T-cell (primary cell): Measurements from ENCODE around the gene EOLA1. TPM values are rescaled to one million over a fixed set of nuclear protein-coding genes. Genes with fewer than 3 reads are reported as not detected.
"Not testable (repeated sequence)": the region's sequence is repeated elsewhere in the genome, so short reads cannot be mapped to it uniquely, and the experiment has no call there.

Experiments used
- ATAC-seq, 4 experiments: fragments of 200-7000 bp in 3 of 4; fragments of 150-1000 bp in 1 of 4; cut with Tn5 transposase; replicated peaks in 1 of 4; 1 replicate in 3 of 4; 2 replicates in 1 of 4; pipeline ENCODE4 v1.10.0; 2021; ENCODE audit warnings: moderate library complexity in 3 of 4, mild to moderate bottlenecking in 2 of 4, moderate number of reproducible peaks in 1 of 4
- CTCF ChIA-PET, 2 donors: fragments of 300-600 bp; sonication (Branson Sonifier 250); formaldehyde crosslinking; loops; one replicate each; lab custom pipeline; 2022; ENCODE audit warnings: antibody characterized with exemption in 2 of 2; lab: Charles Lee
- POLR2A ChIA-PET, 2 donors: fragments of 300-600 bp; sonication (Branson Sonifier 250); formaldehyde crosslinking; loops; one replicate each; lab custom pipeline; 2022; ENCODE audit warnings: antibody characterized with exemption in 2 of 2; lab: Charles Lee
- DNase-seq, 35 experiments: peaks; one replicate each; pipeline versions ENCODE4 v3.0.0 to v3.0.0-alpha.2; 2013 to 2023
- H3K27ac ChIP-seq: one replicate; pipeline ENCODE4 v1.5.1; 2013; ENCODE audit warnings: low read length
- H3K27me3 ChIP-seq, 2 experiments: replicated peaks in 1 of 2; 1 replicate in 1 of 2; 2 replicates in 1 of 2; pipeline versions ENCODE4 v1.6.1 to v1.7.0; 2013; ENCODE audit warnings: low read length in 1 of 2, mixed read lengths in 1 of 2; ENCODE audit not compliant: control insufficient read depth in 2 of 2, insufficient read depth in 2 of 2; ENCODE audit errors: extremely low read depth in 1 of 2
- H3K36me3 ChIP-seq, 2 donors: 1 replicate in 1 of 2; 2 replicates in 1 of 2; pipeline versions ENCODE4 v1.6.1 to v1.7.0; 2013; ENCODE audit warnings: low read length in 1 of 2; ENCODE audit not compliant: control insufficient read depth in 2 of 2, insufficient read depth in 1 of 2; ENCODE audit errors: extremely low read depth in 1 of 2
- H3K4me1 ChIP-seq, 2 experiments: 1 replicate in 1 of 2; 2 replicates in 1 of 2; pipeline versions ENCODE4 v1.6.1 to v1.7.0; 2013; ENCODE audit warnings: low read length in 2 of 2, mixed read lengths in 1 of 2; ENCODE audit not compliant: insufficient read depth in 2 of 2, control insufficient read depth in 1 of 2; ENCODE audit errors: extremely low read depth in 1 of 2
- H3K4me3 ChIP-seq, 2 donors: 1 replicate in 1 of 2; 2 replicates in 1 of 2; pipeline versions ENCODE4 v1.5.1 to v1.7.0; 2013; ENCODE audit warnings: mild to moderate bottlenecking in 2 of 2, low read length in 1 of 2, moderate library complexity in 1 of 2; ENCODE audit not compliant: control insufficient read depth in 1 of 2; ENCODE audit errors: extremely low read depth in 1 of 2
- H3K9me3 ChIP-seq: 2 replicates; pipeline ENCODE4 v1.7.0; 2013
- H3K27ac Mint-ChIP-seq, 2 donors: one replicate each; pipeline ENCODE4 v1.8.0; 2020 to 2021; ENCODE audit warnings: mild to moderate bottlenecking in 2 of 2, mixed read lengths in 2 of 2
- H3K27me3 Mint-ChIP-seq, 2 donors: one replicate each; pipeline ENCODE4 v1.8.0; 2021 to 2022; ENCODE audit warnings: mixed read lengths in 2 of 2
- H3K36me3 Mint-ChIP-seq: one replicate; pipeline ENCODE4 v1.8.0; 2021; ENCODE audit warnings: mixed read lengths
- H3K4me1 Mint-ChIP-seq, 3 donors: one replicate each; pipeline ENCODE4 v1.8.0; 2020 to 2022; ENCODE audit warnings: mixed read lengths in 3 of 3, mild to moderate bottlenecking in 1 of 3
- H3K4me3 Mint-ChIP-seq, 3 donors: one replicate each; pipeline ENCODE4 v1.8.0; 2020 to 2022; ENCODE audit warnings: mild to moderate bottlenecking in 3 of 3, mixed read lengths in 3 of 3, moderate library complexity in 3 of 3
- H3K9me3 Mint-ChIP-seq, 3 donors: one replicate each; pipeline ENCODE4 v1.8.0; 2020 to 2022; ENCODE audit warnings: mixed read lengths in 3 of 3
- WGBS: methylation state at CpG from one replicate; pipeline ENCODE4 v1.1.5; 2013; ENCODE audit warnings: missing lambda C conversion rate; ENCODE audit not compliant: insufficient coverage; 5-methylcytosine and 5-hydroxymethylcytosine counted together
- total RNA-seq, 35 experiments: library from RNA in 6 of 35; stranded (reverse) in 6 of 35; fragments of 120-200 nt in 1 of 35; gene quantifications; one replicate each; pipeline versions ENCODE4 v1.2.1 to v1.2.4 and lab custom pipeline; 2013 to 2026

EOLA1 gene
- total RNA-seq, 5 donors from 2014 or later (not counting 1 experiment from before 2014, with no cell fraction given), result 24.1 to 79.0 (median 39.4) TPM

GRCh38 chrX:149516604-149517003 lies 24.2 kb upstream of the EOLA1 start:
- Mint-ChIP-seq H3K9me3 (no peaks in the 10 kb centered on the region), H3K4me3 (no peak overlapping the region), H3K27me3 (peaks cover 0 to 20% of the 10 kb centered on the region in 2 donors), H3K4me1 (peaks cover 24 to 51% (median 27%) of the 10 kb centered on the region in 3 donors), H3K36me3 (peaks cover 3% of the 10 kb centered on the region), H3K27ac (no peak overlapping the region)
- Histone ChIP-seq H3K27ac (no peak overlapping the region), H3K27me3 (no peaks in the 10 kb centered on the region), H3K4me1 (peaks cover 5 to 44% of the 10 kb centered on the region in 2 experiments), H3K9me3 (no peaks in the 10 kb centered on the region), H3K4me3 (no peak overlapping the region), H3K36me3 (no peaks in the 10 kb centered on the region)
- CTCF ChIA-PET, result interaction anchor here (0.6 kb wide), 2 partner anchors 13 to 423 kb away, joined by 3 to 5 read pairs; no protein-coding TSS in a partner anchor
- POLR2A ChIA-PET, result interaction anchor here in 1 of 2 donors (0.8 kb wide), 1 partner anchor 24 kb away, joined by 3 read pairs; no protein-coding TSS in a partner anchor
- ATAC-seq (no peak), DNase-seq (no peak)
- WGBS, result no CpG with 5 or more reads among the region's 2 CpGs

- CTCF ChIA-PET, result interaction anchor here in 1 of 2 donors (0.6 kb wide), 1 partner anchor 13 kb away, joined by 3 read pairs; no protein-coding TSS in a partner anchor
- POLR2A ChIA-PET, result interaction anchor here in 1 of 2 donors (1.0 kb wide), 1 partner anchor 24 kb away, joined by 6 read pairs; no protein-coding TSS in a partner anchor
- no peak overlapping the region for H3K27ac Mint-ChIP-seq
- Histone ChIP-seq H3K36me3 (no peaks in the 10 kb centered on the region), H3K9me3 (no peaks in the 10 kb centered on the region), H3K27ac (no peak overlapping the region), H3K27me3 (no peaks in the 10 kb centered on the region), H3K4me3 (no peak overlapping the region), H3K4me1 (peaks cover 9 to 47% of the 10 kb centered on the region in 2 experiments)
- DNase-seq (no peak), ATAC-seq (no peak)
- H3K4me1 Mint-ChIP-seq, result peaks cover 29 to 54% (median 30%) of the 10 kb centered on the region in 3 donors
- H3K27me3 Mint-ChIP-seq, result peaks cover 0 to 20% of the 10 kb centered on the region in 2 donors
- H3K9me3 Mint-ChIP-seq, result no peaks in the 10 kb centered on the region
- H3K36me3 Mint-ChIP-seq, result peaks cover 3% of the 10 kb centered on the region
- WGBS, result no CpG with 5 or more reads among the region's 1 CpG
- H3K4me3 Mint-ChIP-seq, result no peak overlapping the region
These were observed 23.5 kb upstream of the EOLA1 start for GRCh38 chrX:149517308-149517707.

DNA sequence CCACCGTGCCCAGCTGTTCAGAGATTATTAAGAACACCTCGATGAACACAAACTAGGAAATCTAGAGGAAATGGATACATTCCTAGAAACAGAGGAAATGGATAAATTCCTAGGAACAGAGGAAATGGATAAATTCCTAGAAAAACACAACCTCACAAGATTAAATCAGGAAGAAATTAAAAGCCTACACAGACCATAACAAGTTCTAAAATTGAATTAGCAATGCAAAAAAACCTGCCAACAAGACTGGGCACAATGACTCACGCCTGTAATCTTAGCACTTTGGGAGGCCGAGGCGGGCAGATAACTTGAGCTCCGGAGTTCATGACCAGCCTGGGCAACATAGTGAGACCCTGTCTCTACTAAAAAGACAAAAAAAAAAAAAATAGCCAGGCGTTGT lies 22.6 kb upstream of the EOLA1 start:
- H3K9me3 ChIP-seq, result no peaks in the 10 kb centered on the region
- H3K4me1 ChIP-seq, result peaks cover 10 to 47% of the 10 kb centered on the region in 2 experiments
- no CpG with 5 or more reads among the region's 7 CpGs for WGBS
- Mint-ChIP-seq H3K4me1 (peaks cover 31 to 58% (median 35%) of the 10 kb centered on the region in 3 donors), H3K4me3 (no peak overlapping the region), H3K9me3 (no peaks in the 10 kb centered on the region), H3K36me3 (peaks cover 3% of the 10 kb centered on the region), H3K27ac (no peak overlapping the region), H3K27me3 (peaks cover 0 to 18% of the 10 kb centered on the region in 2 donors)
- ChIA-PET CTCF (interaction anchor here in 1 of 2 donors (0.6 kb wide), 1 partner anchor 159 kb away, joined by 3 read pairs; no protein-coding TSS in a partner anchor), POLR2A (interaction anchor here in 1 of 2 donors (0.9 to 1.0 kb wide), 2 partner anchors 17 to 23 kb away, joined by 3 to 6 read pairs; no protein-coding TSS in a partner anchor)
- no peaks in the 10 kb centered on the region for H3K27me3 ChIP-seq
- H3K27ac ChIP-seq, result no peak overlapping the region
- ATAC-seq (no peak), DNase-seq (no peak)
- no peak overlapping the region for H3K4me3 ChIP-seq
- no peaks in the 10 kb centered on the region for H3K36me3 ChIP-seq

GRCh38 chrX:149520636-149521277 lies 20.1 kb upstream of the EOLA1 start:
- H3K36me3 Mint-ChIP-seq, H3K27me3 ChIP-seq, H3K36me3 ChIP-seq, H3K9me3 Mint-ChIP-seq, DNase-seq, H3K4me3 ChIP-seq, H3K9me3 ChIP-seq, ATAC-seq: not testable (repeated sequence)
- H3K4me1 Mint-ChIP-seq, result peaks cover 32 to 54% (median 40%) of the 10 kb centered on the region in 3 donors
- peak overlapping the region in 1 of 2 donors; percentile 89 for H3K27ac Mint-ChIP-seq
- H3K27me3 Mint-ChIP-seq, result peaks cover 0 to 15% of the 10 kb centered on the region in 2 donors
- no CpG with 5 or more reads among the region's 3 CpGs for WGBS
- ChIA-PET CTCF (interaction anchor here in 1 of 2 donors (0.6 to 1.0 kb wide), 2 partner anchors 9 to 15 kb away, joined by 3 to 4 read pairs; partner anchors contain the start of gene IDS), POLR2A (interaction anchor here (1.0 to 2.3 kb wide), 5 partner anchors 8 to 21 kb away, joined by 3 to 16 read pairs (median 5); partner anchors contain the start of gene EOLA1 (in 2 of the 2))
- peak overlapping the region in 2 of 3 donors; percentile 29 to 73 for H3K4me3 Mint-ChIP-seq
- Histone ChIP-seq H3K4me1 (peaks cover 5 to 43% of the 10 kb centered on the region in 2 experiments), H3K27ac (peak overlapping the region; percentile 69)

- Mint-ChIP-seq H3K9me3 (no peaks in the 10 kb centered on the region), H3K27ac (peak overlapping the region; percentile 66 to 89), H3K36me3 (peaks cover 3% of the 10 kb centered on the region), H3K4me1 (peaks cover 29 to 57% (median 42%) of the 10 kb centered on the region in 3 donors), H3K27me3 (peaks cover 0 to 11% of the 10 kb centered on the region in 2 donors), H3K4me3 (peak overlapping the region in 2 of 3 donors; percentile 29 to 73)
- ChIA-PET POLR2A (interaction anchor here (1.0 to 2.3 kb wide), 6 partner anchors 9 to 21 kb away, joined by 3 to 16 read pairs (median 6); partner anchors contain the start of gene EOLA1 (in 2 of the 2)), CTCF (interaction anchor here in 1 of 2 donors (1.0 to 1.2 kb wide), 2 partner anchors 8 to 16 kb away, joined by 3 to 4 read pairs; partner anchors contain the start of gene IDS)
- H3K27ac ChIP-seq, result peak overlapping the region; percentile 69
- H3K4me1 ChIP-seq, result peaks cover 5 to 45% of the 10 kb centered on the region in 2 experiments
- H3K9me3 ChIP-seq, result no peaks in the 10 kb centered on the region
- no peak overlapping the region for H3K4me3 ChIP-seq
- no peaks in the 10 kb centered on the region for H3K27me3 ChIP-seq
- DNase-seq (peak in 14 of 35 experiments; percentile 6 to 64 (median 18)), ATAC-seq (peak in 3 of 4 experiments; percentile 18 to 46 (median 23))
- no peaks in the 10 kb centered on the region for H3K36me3 ChIP-seq
- no CpG with 5 or more reads among the region's 9 CpGs for WGBS
These were observed 19.4 kb upstream of the EOLA1 start for GRCh38 chrX:149521438-149521837.

GRCh38 chrX:149522916-149523315 lies 17.9 kb upstream of the EOLA1 start:
- no peaks in the 10 kb centered on the region for H3K36me3 Mint-ChIP-seq
- H3K9me3 ChIP-seq, result no peaks in the 10 kb centered on the region
- H3K4me1 ChIP-seq, result peaks cover 5 to 51% of the 10 kb centered on the region in 2 experiments
- H3K4me1 Mint-ChIP-seq, result peaks cover 29 to 62% (median 48%) of the 10 kb centered on the region in 3 donors
- ChIA-PET CTCF (interaction anchor here (0.5 to 1.2 kb wide), 4 partner anchors 11 to 32 kb away, joined by 3 to 5 read pairs (median 3); no protein-coding TSS in a partner anchor), POLR2A (interaction anchor here (1.3 to 1.6 kb wide), 2 partner anchors 18 to 19 kb away, joined by 4 to 5 read pairs; partner anchors contain the start of gene IDS (in 1 of the 2))
- peak overlapping the region in 1 of 2 donors; percentile 61 for H3K27ac Mint-ChIP-seq
- peaks cover 0 to 5% of the 10 kb centered on the region in 2 donors for H3K27me3 Mint-ChIP-seq
- H3K4me3 ChIP-seq, result no peak overlapping the region
- no peak overlapping the region for H3K27ac ChIP-seq
- no peaks in the 10 kb centered on the region for H3K36me3 ChIP-seq
- peak overlapping the region in 1 of 3 donors; percentile 13 for H3K4me3 Mint-ChIP-seq
- no peak for DNase-seq
- H3K9me3 Mint-ChIP-seq, result no peaks in the 10 kb centered on the region
- WGBS, result 100% methylated on average over 1 of the region's 2 CpGs
- no peak for ATAC-seq
- no peaks in the 10 kb centered on the region for H3K27me3 ChIP-seq
